SKM-1 (cell line): ENCODE measurements around the gene GUCA2B.

Experiments used
- DNase-seq: peaks from one replicate; lab custom pipeline; 2025; ENCODE audit not compliant: unreplicated experiment; lab: John Stamatoyannopoulos, UW

Gene GUCA2B

DNA sequence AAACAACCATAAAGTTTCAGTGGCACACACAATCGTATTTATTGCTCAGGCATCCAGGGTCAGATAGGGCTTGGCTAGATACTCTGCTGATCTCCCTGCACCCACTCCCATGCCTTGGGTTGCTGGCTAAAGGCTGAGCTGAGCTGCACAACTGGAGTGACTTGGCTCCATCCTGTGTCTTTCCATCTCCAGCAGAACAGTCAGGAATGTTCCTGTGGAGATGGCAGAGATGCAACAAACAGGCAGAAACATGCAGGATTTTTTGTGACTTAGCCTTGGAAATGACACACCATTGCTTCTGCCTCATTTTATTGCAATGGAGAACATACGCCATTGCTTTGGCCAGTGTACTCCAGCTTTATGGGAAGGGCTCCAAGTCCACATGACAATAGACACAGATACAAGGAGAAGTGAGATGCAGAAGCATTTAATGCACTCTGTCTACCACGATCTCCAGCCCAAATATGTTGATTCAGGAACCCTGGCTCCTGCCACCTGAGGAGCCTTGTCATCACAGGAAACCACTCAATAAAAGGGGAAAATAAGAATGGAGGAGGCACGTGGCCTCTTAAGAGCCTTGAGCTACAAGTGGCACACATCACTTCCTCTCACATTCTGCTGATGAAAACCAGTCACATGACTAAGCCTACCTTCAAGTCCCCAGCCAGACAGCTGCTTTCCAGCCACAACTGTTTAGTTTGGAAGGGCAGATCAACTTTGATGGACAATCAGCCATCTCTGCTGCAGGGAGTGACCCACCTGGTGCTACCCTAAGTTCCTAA is 10.1 kb upstream of the GUCA2B start:
- DNase-seq = no peak

DNA sequence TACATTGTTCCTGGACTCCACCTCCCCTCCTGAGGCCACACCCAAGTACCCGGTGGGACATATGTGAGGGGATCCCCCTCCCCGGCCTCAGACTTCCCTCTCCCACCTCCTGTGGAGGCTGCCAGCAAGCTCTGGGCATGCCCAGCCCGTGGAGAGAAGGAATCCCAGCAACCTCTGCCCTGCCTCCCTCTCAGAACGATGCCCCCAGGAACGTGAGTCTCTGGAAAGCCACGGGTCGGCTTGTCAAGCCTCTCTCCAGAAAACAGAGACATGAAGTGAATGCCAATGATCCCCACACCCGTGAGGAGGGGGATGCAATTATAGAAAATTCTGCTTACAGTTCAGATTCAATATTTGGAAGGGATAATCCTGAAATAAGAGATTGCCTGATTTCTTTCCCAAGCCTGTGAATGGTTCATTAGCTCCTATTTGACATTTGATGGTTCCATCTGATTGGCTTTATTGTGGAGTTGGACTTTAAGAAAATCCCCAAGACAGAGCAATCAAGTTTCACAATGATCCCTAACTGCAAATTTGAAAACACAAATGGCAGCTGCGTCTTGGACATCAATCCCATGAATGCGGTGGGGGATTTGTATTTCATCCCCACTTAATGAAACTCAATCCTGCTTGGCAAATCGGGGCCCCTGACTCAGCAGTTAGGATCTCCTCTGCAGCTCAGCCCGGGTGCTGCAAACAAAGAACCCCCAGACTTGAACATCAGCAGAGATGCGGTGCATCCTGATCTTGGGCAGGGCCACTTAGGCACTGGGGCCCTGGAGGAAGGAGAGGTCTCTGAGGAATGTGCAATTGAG is 9.1 kb upstream of the GUCA2B start:
- no peak for DNase-seq

DNA sequence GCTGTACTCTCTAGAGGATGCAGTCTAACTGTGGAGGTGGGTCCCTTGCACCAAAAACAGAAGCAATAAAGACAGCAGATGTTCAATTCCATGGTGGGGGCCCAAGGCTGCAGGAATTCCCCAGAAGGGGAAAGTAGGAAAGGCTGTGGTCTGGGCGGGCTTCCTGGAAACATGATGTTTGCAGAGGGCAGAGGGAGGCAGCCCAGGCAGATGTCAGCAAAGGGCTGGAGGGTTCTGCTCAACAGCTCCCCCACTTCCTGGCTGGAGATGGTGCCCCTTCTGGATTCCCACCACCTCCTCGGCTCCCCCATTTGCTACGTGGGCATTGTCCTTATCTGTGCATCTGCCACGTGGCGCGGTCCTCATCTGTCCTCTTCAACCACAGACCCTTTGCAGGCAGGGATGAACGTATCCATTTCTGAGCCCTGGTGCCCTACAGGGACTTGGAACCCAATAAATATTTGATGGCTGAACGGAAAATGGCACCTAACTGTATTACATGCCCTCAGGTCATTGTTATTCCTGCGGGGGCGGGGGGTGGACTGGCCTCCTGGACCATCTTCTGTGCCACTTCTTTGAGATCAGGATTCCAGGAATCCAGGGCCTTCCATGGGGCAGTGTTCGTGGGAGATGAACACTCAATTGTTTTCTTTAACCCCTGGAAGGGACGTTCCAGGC is 8.4 kb upstream of the GUCA2B start:
- no peak for DNase-seq

- DNase-seq = peak; percentile 10
Measured at GRCh38 chr1:42145389-42145716, 7.9 kb upstream of the GUCA2B start.

- DNase-seq = no peak
Measured at GRCh38 chr1:42145764-42146625, 7.2 kb upstream of the GUCA2B start.

- peak; percentile 52 for DNase-seq
Measured at GRCh38 chr1:42146626-42147320, 6.4 kb upstream of the GUCA2B start.

DNA sequence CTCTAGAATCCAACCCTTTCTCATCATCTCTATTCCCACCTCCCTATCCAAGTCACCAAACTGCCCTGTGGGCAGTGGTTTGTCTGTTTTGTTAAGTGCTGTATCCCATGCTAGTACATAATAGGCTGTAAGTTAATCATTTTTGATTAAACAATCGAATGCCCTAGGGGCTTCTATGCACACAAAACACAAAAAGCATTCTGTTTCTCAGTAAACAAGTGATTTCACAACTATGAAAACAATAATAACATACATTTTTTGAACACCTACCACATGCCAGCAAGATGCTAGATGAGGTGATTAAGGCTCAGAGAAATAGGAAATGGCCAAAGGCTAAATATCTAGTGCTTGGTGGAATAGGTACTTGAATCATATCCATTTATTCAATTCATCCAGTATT is 5.0 kb upstream of the GUCA2B start:
- no peak for DNase-seq

DNA sequence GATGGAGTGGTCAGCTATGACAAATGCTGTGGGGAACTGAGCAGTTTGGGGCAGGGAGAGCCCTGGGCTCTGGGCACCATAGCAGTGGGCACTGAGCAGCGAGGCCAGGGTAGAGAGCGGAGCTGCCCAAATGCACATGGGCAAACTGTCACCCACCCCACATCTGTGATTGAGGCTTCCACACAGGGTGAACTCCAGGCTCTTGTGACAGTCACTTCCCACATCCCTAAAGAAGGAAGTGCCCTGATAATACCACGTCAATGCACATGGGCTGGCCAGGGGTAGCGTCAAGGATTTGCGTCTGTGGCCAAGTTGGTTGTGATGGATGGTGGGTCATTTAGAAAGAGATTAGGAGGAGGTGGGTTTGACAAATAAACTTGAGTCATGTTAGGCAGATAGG is 2.6 kb upstream of the GUCA2B start:
- no peak for DNase-seq

GRCh38 chr1:42152119-42152518 is 1.1 kb upstream of the GUCA2B start:
- DNase-seq = no peak

- no peak for DNase-seq
Measured at GRCh38 chr1:42153624-42154023, 414 bp downstream of the GUCA2B start.

- DNase-seq = no peak
Measured at GRCh38 chr1:42154685-42155084, 1.5 kb downstream of the GUCA2B start.

DNA sequence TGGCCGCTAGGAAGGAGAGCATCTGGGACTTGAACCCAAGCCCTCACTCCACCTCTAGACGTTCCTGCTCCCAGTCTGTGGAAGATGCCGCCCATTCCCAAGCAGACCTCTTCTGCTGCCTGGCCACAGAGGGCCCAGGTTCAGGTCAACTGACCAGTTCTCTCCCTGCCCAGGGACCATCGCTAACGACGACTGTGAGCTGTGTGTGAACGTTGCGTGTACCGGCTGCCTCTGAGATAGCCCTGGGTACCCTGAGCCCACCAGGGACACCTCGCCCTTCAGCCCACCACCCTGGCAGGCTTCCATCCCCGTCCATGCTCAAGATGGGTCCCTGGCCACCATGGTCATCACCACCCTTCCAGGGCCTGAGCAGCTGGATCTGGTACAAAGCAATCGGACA is 2.2 kb downstream of the GUCA2B start:
- no peak for DNase-seq

DNA sequence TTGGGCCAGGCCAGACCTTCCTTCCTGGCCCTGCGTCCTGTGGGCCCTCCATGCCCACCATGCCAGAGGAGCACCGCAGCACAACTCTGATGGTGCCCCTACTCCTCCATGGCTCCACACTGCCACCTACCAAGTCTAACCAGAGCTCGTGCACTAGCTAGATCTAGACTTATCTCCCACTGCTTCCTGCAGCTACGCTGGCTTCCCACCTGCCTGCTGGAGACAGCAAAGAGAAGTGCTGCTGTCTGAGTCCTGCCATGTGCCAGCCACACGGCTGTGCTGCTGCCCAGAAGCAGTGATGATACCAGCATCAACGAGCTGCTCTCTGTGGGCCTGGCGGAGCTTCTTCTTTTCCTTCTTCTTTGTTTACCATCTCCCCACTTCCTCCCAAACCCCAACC is 4.5 kb downstream of the GUCA2B start:
- DNase-seq = no peak

DNA sequence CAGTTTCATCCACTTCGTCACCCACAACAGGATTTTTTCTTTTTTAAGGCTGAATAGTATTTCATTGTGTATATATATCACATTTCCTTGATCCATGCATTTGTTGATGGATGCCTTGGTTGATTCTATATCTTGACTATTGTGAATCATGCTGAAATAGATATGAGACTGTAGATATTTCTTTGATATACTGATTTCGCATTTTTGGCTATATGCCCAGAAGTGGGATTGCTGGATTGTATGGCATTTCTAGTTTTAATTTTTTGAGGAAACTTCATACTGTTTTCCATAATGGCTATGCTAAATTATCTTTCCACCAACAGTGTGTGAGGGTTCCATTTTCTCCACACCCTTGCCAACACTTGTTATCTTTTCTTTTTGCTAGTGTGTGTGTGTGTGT is 5.0 kb downstream of the GUCA2B start:
- no peak for DNase-seq

DNA sequence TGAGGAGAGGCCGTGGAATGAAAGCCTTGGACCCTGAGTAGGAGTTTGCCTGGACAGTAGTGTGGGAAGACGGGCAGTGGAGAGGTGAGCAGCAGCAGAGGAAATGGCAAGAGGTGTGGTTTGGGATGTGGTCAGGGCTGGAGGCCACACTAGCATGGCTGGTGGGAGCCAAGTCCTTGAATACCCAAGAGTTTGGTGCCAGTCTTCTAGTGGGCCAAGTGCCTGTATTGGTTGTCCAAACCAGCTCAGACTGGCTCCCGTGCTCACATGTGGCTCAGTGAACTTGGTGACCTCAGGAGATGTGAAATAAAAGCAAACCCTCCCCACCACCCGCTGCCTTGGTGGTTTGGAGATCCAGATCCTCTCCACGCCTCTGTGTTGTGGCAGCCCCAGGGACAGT is 9.0 kb downstream of the GUCA2B start:
- DNase-seq = peak; percentile 52

GRCh38 chr1:42163114-42163513 is 9.9 kb downstream of the GUCA2B start:
- no peak for DNase-seq

GRCh38 chr1:42163536-42164503 is 10.6 kb downstream of the GUCA2B start:
- no peak for DNase-seq

- no peak for DNase-seq
Measured at GRCh38 chr1:42164551-42165420, 11.6 kb downstream of the GUCA2B start, which contains the start of gene GUCA2A. Gene GUCA2A (minus strand): TSS chr1:42164745. CDS start chr1:42164712, 33 bp downstream.
